CD4-positive, alpha-beta T cell (primary cell): ENCODE results near the gene PDRG1. TPM values are rescaled to one million over a fixed set of nuclear protein-coding genes. Genes with fewer than 3 reads are reported as not detected.

Experiments used
- ATAC-seq: fragments of 200-7000 bp; cut with Tn5 transposase; one replicate; pipeline ENCODE4 v1.10.0; 2022; ENCODE audit warnings: mild to moderate bottlenecking; ENCODE audit not compliant: poor library complexity
- CTCF ChIA-PET: fragments of 350-600 bp; sonication (Branson Sonifier 250); formaldehyde crosslinking; loops from one replicate; lab custom pipeline; 2021; ENCODE audit warnings: antibody characterized with exemption, inconsistent platforms; lab: Charles Lee
- POLR2A ChIA-PET: fragments of 350-600 bp; sonication (Branson Sonifier 250); formaldehyde crosslinking; loops from one replicate; lab custom pipeline; 2021; ENCODE audit warnings: antibody characterized with exemption, inconsistent platforms; lab: Charles Lee
- DNase-seq, 14 experiments: peaks; one replicate each; pipeline ENCODE4 v3.0.0-alpha.2; 2013 to 2020; ENCODE audit warnings: mixed read lengths in 2 of 14
- H3K27ac ChIP-seq, 2 donors: one replicate each; pipeline versions ENCODE4 v1.5.1 to v1.7.0; 2013; ENCODE audit warnings: low read length in 2 of 2, low read depth in 1 of 2, mild to moderate bottlenecking in 1 of 2
- H3K27me3 ChIP-seq, 2 experiments: 1 replicate in 1 of 2; 2 replicates in 1 of 2; pipeline versions ENCODE4 v1.6.1 to v1.7.0; 2013; ENCODE audit warnings: low read length in 2 of 2, control low read depth in 1 of 2, mild to moderate bottlenecking in 1 of 2, moderate library complexity in 1 of 2; ENCODE audit not compliant: insufficient read depth in 2 of 2, control insufficient read depth in 1 of 2
- H3K36me3 ChIP-seq: one replicate; pipeline ENCODE4 v1.6.1; 2013; ENCODE audit warnings: low read length, control low read depth; ENCODE audit not compliant: insufficient read depth
- H3K4me1 ChIP-seq: one replicate; pipeline ENCODE4 v1.6.1; 2013; ENCODE audit warnings: low read length, control low read depth; ENCODE audit not compliant: insufficient read depth
- H3K4me3 ChIP-seq: one replicate; pipeline ENCODE4 v1.5.1; 2013; ENCODE audit warnings: mild to moderate bottlenecking, low read length, moderate library complexity
- H3K9me3 ChIP-seq, 2 experiments: 1 replicate in 1 of 2; 2 replicates in 1 of 2; pipeline versions ENCODE4 v1.6.1 to v1.7.0; 2013; ENCODE audit warnings: low read length in 2 of 2, mild to moderate bottlenecking in 2 of 2, control low read depth in 1 of 2, moderate library complexity in 1 of 2; ENCODE audit not compliant: control insufficient read depth in 1 of 2, insufficient read depth in 1 of 2
- H3K27ac Mint-ChIP-seq: one replicate; pipeline ENCODE4 v1.8.0; 2020; ENCODE audit warnings: mixed read lengths
- H3K27me3 Mint-ChIP-seq: one replicate; pipeline ENCODE4 v1.8.0; 2021; ENCODE audit warnings: mixed read lengths
- H3K36me3 Mint-ChIP-seq: one replicate; pipeline ENCODE4 v1.8.0; 2021; ENCODE audit warnings: low read depth, mixed read lengths
- H3K4me1 Mint-ChIP-seq: one replicate; pipeline ENCODE4 v1.8.0; 2021; ENCODE audit warnings: low read depth, mixed read lengths
- H3K4me3 Mint-ChIP-seq: one replicate; pipeline ENCODE4 v1.8.0; 2020; ENCODE audit warnings: mild to moderate bottlenecking, mixed read lengths
- H3K9me3 Mint-ChIP-seq: one replicate; pipeline ENCODE4 v1.8.0; 2020; ENCODE audit warnings: mixed read lengths
- intact Hi-C, 2 experiments: fragments of 100-400 bp; cut with DNase I in 1 of 2; cut with micrococcal nuclease in 1 of 2; formaldehyde crosslinking; loops; one replicate each; pipeline versions ENCODE4 v1.15.1 to v1.9.0; 2023 to 2025; cut with DNase I, micrococcal nuclease
- total RNA-seq, 174 experiments: library from RNA in 2 of 174; stranded (reverse) in 2 of 174; gene quantifications; one replicate each; pipeline ENCODE4 v1.2.3 and lab custom pipeline; 2021 to 2026
- TF ChIP-seq, protein P1 (sequence below): fragments of 200-600 bp; IDR thresholded peaks from one replicate; pipeline ENCODE4 v1.8.0; 2022; ENCODE audit warnings: antibody characterized with exemption, mild to moderate bottlenecking

Gene PDRG1
- total RNA-seq, 2 experiments from 2014 or later, result 6.5 to 7.1 TPM

DNA sequence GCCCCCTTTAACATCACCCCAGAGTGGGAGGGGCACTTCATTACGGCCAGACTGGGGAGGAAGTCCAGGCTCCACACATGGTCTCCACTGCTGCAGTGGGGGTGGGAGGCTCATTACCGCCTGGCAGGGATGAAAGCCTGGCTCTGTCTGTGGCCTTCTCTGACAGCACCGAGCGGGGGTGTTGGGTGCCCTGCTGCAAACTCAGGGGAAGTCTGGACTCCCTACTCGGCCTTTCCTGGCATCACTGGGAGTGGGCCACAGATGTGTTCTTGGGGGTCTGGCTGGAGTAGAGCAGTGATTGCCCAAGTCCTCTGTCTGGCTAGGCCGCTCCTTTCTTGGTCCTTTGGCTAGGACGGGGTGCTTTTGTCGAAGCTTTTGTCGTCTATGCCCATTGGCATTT is 54.3 kb downstream of the PDRG1 start:
- Mint-ChIP-seq H3K36me3 (no peaks in the 10 kb centered on the region), H3K4me3 (no peak overlapping the region), H3K27me3 (peaks cover 41% of the 10 kb centered on the region), H3K4me1 (no peaks in the 10 kb centered on the region), H3K27ac (no peak overlapping the region), H3K9me3 (no peaks in the 10 kb centered on the region)
- Histone ChIP-seq H3K4me3 (no peak overlapping the region), H3K36me3 (no peaks in the 10 kb centered on the region), H3K27ac (no peak overlapping the region), H3K4me1 (no peaks in the 10 kb centered on the region), H3K9me3 (no peaks in the 10 kb centered on the region), H3K27me3 (peaks cover 0 to 5% of the 10 kb centered on the region in 2 experiments)
- DNase-seq (no peak), ATAC-seq (no peak)
- ChIA-PET CTCF (interaction anchor here (1.3 kb wide), 1 partner anchor 54 kb away, joined by 4 read pairs; the partner anchor contains the start of gene PDRG1), POLR2A (no interaction called here)
- intact Hi-C loops, result no loop called here
- TF ChIP-seq, protein P1, sequence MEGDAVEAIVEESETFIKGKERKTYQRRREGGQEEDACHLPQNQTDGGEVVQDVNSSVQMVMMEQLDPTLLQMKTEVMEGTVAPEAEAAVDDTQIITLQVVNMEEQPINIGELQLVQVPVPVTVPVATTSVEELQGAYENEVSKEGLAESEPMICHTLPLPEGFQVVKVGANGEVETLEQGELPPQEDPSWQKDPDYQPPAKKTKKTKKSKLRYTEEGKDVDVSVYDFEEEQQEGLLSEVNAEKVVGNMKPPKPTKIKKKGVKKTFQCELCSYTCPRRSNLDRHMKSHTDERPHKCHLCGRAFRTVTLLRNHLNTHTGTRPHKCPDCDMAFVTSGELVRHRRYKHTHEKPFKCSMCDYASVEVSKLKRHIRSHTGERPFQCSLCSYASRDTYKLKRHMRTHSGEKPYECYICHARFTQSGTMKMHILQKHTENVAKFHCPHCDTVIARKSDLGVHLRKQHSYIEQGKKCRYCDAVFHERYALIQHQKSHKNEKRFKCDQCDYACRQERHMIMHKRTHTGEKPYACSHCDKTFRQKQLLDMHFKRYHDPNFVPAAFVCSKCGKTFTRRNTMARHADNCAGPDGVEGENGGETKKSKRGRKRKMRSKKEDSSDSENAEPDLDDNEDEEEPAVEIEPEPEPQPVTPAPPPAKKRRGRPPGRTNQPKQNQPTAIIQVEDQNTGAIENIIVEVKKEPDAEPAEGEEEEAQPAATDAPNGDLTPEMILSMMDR, result no peak

DNA sequence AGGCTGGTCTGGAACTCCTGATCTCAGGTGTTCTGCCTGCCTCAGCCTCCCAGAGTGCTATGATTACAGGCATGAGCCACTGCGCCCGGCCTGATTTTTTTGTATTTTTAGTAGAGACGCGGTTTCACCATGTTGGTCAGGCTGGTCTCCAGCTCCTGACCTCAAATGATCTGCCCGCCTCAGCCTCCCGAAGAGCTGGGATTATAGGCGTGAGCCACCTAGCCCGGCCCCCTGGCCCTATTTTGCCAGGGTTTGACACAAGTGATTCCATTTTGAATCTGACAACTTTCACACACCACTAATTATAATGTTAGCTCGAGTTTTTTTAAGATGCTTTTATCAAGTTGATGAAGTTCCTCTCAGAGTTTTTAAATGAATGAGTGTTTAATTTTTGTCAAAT is 55.8 kb downstream of the PDRG1 start:
- ATAC-seq, result no peak
- TF ChIP-seq, protein P1, result no peak
- DNase-seq, result no peak
- Histone ChIP-seq H3K4me1 (no peaks in the 10 kb centered on the region), H3K4me3 (no peak overlapping the region), H3K36me3 (no peaks in the 10 kb centered on the region), H3K27me3 (no peaks in the 10 kb centered on the region), H3K9me3 (no peaks in the 10 kb centered on the region), H3K27ac (no peak overlapping the region)
- Mint-ChIP-seq H3K4me3 (no peak overlapping the region), H3K4me1 (no peaks in the 10 kb centered on the region), H3K36me3 (no peaks in the 10 kb centered on the region), H3K9me3 (no peaks in the 10 kb centered on the region), H3K27ac (no peak overlapping the region), H3K27me3 (peaks cover 44% of the 10 kb centered on the region)
- ChIA-PET CTCF (no interaction called here), POLR2A (no interaction called here)
- intact Hi-C loops, result no loop called here

DNA sequence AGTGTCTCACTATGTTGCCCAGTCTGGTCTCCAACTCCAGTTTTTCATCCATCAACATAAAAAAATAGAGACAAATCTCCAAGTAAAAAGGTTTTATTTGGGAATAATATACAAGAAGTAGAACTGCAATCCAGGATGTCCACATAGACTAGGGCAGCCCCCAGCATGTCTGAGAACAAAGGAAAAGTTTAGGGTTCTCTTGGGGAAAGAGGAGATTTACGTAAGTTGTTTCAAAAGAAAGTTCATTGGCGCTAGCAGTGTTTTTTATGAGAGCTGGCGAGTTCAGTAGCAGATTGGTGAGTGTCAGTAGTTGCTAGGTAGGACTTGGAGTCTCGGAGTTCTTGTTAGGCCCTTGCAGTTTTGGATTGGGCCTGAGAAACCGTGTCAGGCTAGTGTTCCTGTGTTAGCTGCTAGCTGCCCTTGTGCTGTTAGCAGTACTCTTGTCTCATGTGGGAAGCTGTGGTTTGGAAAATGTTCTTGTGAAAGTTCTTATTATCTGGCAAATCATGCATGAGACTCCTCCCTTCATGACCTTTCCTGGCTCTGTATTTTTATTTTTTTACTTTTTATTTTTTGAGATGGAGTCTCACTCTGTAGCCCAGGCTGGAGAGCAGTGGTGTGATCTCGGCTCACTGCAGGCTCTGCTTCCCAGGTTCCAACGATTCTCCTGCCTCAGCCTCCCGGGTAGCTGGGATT is 56.7 kb downstream of the PDRG1 start:
- Mint-ChIP-seq H3K36me3 (no peaks in the 10 kb centered on the region), H3K4me3 (no peak overlapping the region), H3K27ac (no peak overlapping the region), H3K27me3 (peaks cover 38% of the 10 kb centered on the region), H3K9me3 (no peaks in the 10 kb centered on the region), H3K4me1 (no peaks in the 10 kb centered on the region)
- peak; percentile 73 for ATAC-seq
- TF ChIP-seq, protein P1, result no peak
- intact Hi-C loops, result no loop called here
- DNase-seq, result peak in 4 of 14 experiments; percentile 4 to 69 (median 58)
- POLR2A ChIA-PET, result no interaction called here
- Histone ChIP-seq H3K4me1 (no peaks in the 10 kb centered on the region), H3K9me3 (no peaks in the 10 kb centered on the region), H3K36me3 (no peaks in the 10 kb centered on the region), H3K27me3 (no peaks in the 10 kb centered on the region), H3K4me3 (no peak overlapping the region), H3K27ac (no peak overlapping the region)
- CTCF ChIA-PET, result no interaction called here

Other genes with a start within 250 kb of the PDRG1 start
- 10 to 100 TPM; 11.8 to 11.9 TPM for gene BCL2L1, start 229.2 kb downstream of the PDRG1 start, total RNA-seq
- gene TPX2, start 212.8 kb downstream of the PDRG1 start, total RNA-seq, result under 1 TPM; 0.85 to 0.89 TPM
- gene MYLK2, start 132.7 kb downstream of the PDRG1 start, total RNA-seq, result not detected
- not detected for gene FOXS1, start 106.4 kb downstream of the PDRG1 start, total RNA-seq
- not detected for gene DUSP15, start 81.5 kb downstream of the PDRG1 start, total RNA-seq
- gene TTLL9, start 81.4 kb downstream of the PDRG1 start, total RNA-seq, result not detected
- gene XKR7, start 16.1 kb upstream of the PDRG1 start, total RNA-seq, result not detected
- gene CCM2L, start 58.4 kb upstream of the PDRG1 start, total RNA-seq, result not detected
- 1 to 10 TPM in 1 of 2 experiments, under 1 TPM in 1; 0.67 to 1.0 TPM for gene HCK, start 100.2 kb upstream of the PDRG1 start, total RNA-seq
- gene TM9SF4, start 157.7 kb upstream of the PDRG1 start, total RNA-seq, result 10 to 100 TPM; 22.4 to 24.5 TPM